Loucy (cell line): Measurements from ENCODE around the gene SELENOS.

Experiments
- H2AFZ ChIP-seq: fragments of 200-600 bp; sonication (generic); 2 replicates; pipeline ENCODE4 v1.6.0; 2016; ENCODE audit warnings: antibody characterized with exemption, mild to moderate bottlenecking, low read length, moderate library complexity
- H3F3A ChIP-seq: fragments of 200-600 bp; 2 replicates; pipeline ENCODE4 v1.6.0; 2016; ENCODE audit warnings: antibody characterized with exemption, low read depth, mild to moderate bottlenecking
- H3K27me3 ChIP-seq: fragments of 200-600 bp; sonication (generic); 2 replicates; pipeline ENCODE4 v1.6.1; 2014; ENCODE audit warnings: low read length, mild to moderate bottlenecking; ENCODE audit not compliant: insufficient read depth, poor library complexity, severe bottlenecking
- H3K36me3 ChIP-seq: fragments of 200-600 bp; sonication (generic); 2 replicates; pipeline ENCODE4 v1.6.1; 2016; ENCODE audit warnings: low read length; ENCODE audit not compliant: insufficient read depth
- H3K4me1 ChIP-seq: fragments of 200-600 bp; sonication (generic); 2 replicates; pipeline ENCODE4 v1.5.1; 2014; ENCODE audit warnings: low read length, mild to moderate bottlenecking; ENCODE audit not compliant: insufficient read depth, poor library complexity, severe bottlenecking
- H3K4me2 ChIP-seq: fragments of 200-600 bp; sonication (generic); 2 replicates; pipeline ENCODE4 v1.6.0; 2014; ENCODE audit warnings: antibody characterized with exemption, low read length, low read depth, mild to moderate bottlenecking; ENCODE audit not compliant: poor library complexity, severe bottlenecking
- H3K4me3 ChIP-seq: fragments of 200-600 bp; sonication (generic); 2 replicates; pipeline ENCODE4 v1.5.1; 2014; ENCODE audit warnings: low read length, mild to moderate bottlenecking, mixed read lengths; ENCODE audit not compliant: poor library complexity, severe bottlenecking
- H3K79me2 ChIP-seq: fragments of 200-600 bp; sonication (generic); 2 replicates; pipeline ENCODE4 v1.6.1; 2014; ENCODE audit warnings: low read length; ENCODE audit not compliant: insufficient read depth
- H3K9ac ChIP-seq: fragments of 200-600 bp; sonication (generic); 2 replicates; pipeline ENCODE4 v1.6.0; 2014; ENCODE audit warnings: mild to moderate bottlenecking, low read depth, low read length, moderate library complexity; ENCODE audit not compliant: poor library complexity, severe bottlenecking
- H3K9me2 ChIP-seq: fragments of 200-600 bp; sonication (generic); replicated peaks from 2 replicates; pipeline ENCODE4 v1.6.1; 2016; ENCODE audit warnings: low read depth, low read length, mixed read lengths
- H3K9me3 ChIP-seq: fragments of 200-600 bp; sonication (generic); 2 replicates; pipeline ENCODE4 v1.6.1; 2014; ENCODE audit warnings: mild to moderate bottlenecking, antibody characterized with exemption, low read length, low read depth; ENCODE audit not compliant: insufficient read depth
- H4K20me1 ChIP-seq: fragments of 200-600 bp; sonication (generic); 2 replicates; pipeline ENCODE4 v1.6.0; 2014; ENCODE audit warnings: antibody characterized with exemption, low read length, mild to moderate bottlenecking; ENCODE audit not compliant: insufficient read depth, poor library complexity, severe bottlenecking
- EZH2phosphoT487 ChIP-seq: fragments of 200-600 bp; IDR thresholded peaks from 2 replicates; pipeline ENCODE4 v1.6.1; 2018; ENCODE audit warnings: antibody characterized with exemption, mild to moderate bottlenecking, moderate library complexity, borderline replicate concordance
- TF ChIP-seq, protein P1 (sequence below): fragments of 200-600 bp; sonication (generic); conservative IDR thresholded peaks from 2 replicates; pipeline ENCODE4 v1.5.1; 2014; ENCODE audit warnings: mild to moderate bottlenecking, antibody characterized with exemption, low read length

The SELENOS gene

DNA sequence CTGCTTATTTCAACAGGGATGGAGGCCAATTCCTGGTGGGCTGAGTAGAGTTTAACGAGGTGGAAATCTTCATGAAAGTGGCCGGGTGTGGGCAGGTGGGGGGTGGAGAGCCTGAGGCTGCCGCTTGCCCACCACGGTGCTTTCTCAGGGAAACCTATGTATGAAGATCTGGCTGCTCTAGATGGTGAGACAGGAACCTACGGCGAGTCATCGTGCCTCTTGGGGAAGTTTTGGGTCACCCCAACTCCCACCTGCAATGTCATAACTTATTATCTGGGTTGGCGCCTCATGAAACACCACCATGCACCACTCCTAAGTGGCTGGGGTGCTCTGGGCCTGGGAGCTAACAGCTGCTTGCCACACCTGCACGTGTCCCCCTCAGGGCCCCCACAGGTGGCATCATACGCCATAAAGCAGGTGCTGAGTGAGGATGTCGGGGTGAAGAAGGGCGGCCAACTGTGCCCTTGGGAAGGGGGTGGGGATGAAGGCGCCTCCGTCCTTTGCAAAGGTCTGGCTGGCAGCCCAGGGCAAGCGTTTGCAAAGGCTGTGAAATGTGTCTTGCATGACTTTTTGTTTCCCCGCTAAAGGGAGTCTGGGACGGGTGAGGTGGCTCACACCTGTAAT, 45.7 kb upstream of the SELENOS start:
- H3K4me3 ChIP-seq = no peak overlapping the region
- H2AFZ ChIP-seq = no peak overlapping the region
- H3K79me2 ChIP-seq = no peaks in the 10 kb centered on the region
- no peak overlapping the region for H3K9ac ChIP-seq
- no peaks in the 10 kb centered on the region for H3K4me1 ChIP-seq
- TF ChIP-seq EZH2phosphoT487 = no peak
- TF ChIP-seq, protein P1, sequence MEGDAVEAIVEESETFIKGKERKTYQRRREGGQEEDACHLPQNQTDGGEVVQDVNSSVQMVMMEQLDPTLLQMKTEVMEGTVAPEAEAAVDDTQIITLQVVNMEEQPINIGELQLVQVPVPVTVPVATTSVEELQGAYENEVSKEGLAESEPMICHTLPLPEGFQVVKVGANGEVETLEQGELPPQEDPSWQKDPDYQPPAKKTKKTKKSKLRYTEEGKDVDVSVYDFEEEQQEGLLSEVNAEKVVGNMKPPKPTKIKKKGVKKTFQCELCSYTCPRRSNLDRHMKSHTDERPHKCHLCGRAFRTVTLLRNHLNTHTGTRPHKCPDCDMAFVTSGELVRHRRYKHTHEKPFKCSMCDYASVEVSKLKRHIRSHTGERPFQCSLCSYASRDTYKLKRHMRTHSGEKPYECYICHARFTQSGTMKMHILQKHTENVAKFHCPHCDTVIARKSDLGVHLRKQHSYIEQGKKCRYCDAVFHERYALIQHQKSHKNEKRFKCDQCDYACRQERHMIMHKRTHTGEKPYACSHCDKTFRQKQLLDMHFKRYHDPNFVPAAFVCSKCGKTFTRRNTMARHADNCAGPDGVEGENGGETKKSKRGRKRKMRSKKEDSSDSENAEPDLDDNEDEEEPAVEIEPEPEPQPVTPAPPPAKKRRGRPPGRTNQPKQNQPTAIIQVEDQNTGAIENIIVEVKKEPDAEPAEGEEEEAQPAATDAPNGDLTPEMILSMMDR = no peak
- H3K36me3 ChIP-seq = no peaks in the 10 kb centered on the region
- H3K9me3 ChIP-seq = no peaks in the 10 kb centered on the region; the same call in 1 of the 2 replicates
- H4K20me1 ChIP-seq = no peaks in the 10 kb centered on the region
- H3F3A ChIP-seq = no peaks in the 10 kb centered on the region
- H3K9me2 ChIP-seq = no peaks in the 10 kb centered on the region
- peaks cover 73% of the 10 kb centered on the region for H3K27me3 ChIP-seq
- no peak overlapping the region for H3K4me2 ChIP-seq

DNA sequence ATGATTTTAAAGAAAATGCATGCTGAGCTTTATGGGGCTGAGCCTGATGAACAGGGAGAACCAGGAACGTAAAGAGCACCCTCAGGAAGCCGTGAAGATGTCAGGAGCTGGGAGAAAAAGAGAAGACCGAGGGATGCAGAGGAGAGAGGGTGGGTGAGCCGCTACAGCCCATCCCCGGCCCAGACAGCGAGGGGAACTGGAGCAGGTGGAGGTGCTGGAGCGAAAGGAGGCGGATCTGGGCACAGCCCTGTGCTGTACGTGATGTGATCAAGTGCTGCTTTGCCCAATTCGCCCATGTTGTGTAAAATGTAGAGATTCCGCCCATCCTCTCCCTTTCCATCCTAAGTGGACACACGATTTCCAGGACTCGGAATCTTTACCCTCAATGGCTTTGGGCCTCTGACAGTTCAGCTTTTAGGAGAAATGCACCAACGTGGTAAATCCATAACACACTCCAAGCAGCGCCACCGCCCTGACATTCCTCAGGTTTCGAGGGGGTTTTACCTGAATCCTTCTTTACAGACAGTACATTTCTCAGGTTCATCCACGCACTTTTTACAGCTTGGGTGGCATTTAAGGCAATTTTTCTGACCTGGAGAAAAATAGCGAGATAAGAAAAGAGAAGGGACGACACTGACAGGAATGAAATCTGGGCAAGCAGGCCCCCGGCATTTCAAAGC, 44.9 kb upstream of the SELENOS start:
- Histone ChIP-seq H3K9ac (no peak overlapping the region), H3K36me3 (no peaks in the 10 kb centered on the region), H3K79me2 (no peaks in the 10 kb centered on the region), H3K4me3 (no peak overlapping the region), H3F3A (no peaks in the 10 kb centered on the region), H3K27me3 (peaks cover 65% of the 10 kb centered on the region), H3K4me1 (no peaks in the 10 kb centered on the region), H3K9me3 (no peaks in the 10 kb centered on the region; the same call in 1 of the 2 replicates), H3K4me2 (no peak overlapping the region), H4K20me1 (no peaks in the 10 kb centered on the region), H3K9me2 (no peaks in the 10 kb centered on the region), H2AFZ (no peak overlapping the region)
- no peak for TF ChIP-seq EZH2phosphoT487
- TF ChIP-seq, protein P1 = no peak

DNA sequence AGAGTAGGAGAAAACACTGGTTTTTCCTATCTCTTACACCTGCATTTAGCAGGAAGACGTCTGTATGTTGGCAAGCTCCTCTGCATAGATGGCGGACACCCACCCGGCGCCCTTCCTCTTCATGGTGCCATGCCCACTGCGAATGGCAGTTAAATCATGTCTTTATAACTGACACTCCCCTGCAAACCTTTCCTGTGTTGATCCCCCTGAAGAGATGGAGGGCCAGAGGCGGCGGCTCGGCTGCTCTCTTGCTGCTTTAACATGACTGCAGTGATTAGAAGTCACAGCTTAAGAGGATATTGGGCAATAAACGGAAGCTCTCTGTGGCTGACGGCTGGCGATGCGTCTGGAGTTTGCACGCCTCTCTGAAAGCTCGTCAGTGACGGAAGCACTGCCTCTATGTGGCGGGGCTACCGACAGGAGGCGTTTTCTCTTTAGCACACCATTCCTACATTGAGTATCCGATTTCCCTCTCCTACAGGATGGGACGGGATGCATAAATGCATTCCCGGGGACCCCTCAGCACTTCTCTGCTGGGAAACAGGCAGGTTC, 43.3 kb upstream of the SELENOS start:
- TF ChIP-seq EZH2phosphoT487 = no peak
- TF ChIP-seq, protein P1 = no peak
- Histone ChIP-seq H3K4me2 (no peak overlapping the region), H2AFZ (no peak overlapping the region), H3K9me2 (no peaks in the 10 kb centered on the region), H3K36me3 (no peaks in the 10 kb centered on the region), H3K4me3 (no peak overlapping the region), H3K9me3 (no peaks in the 10 kb centered on the region; the same call in 1 of the 2 replicates), H3K4me1 (no peaks in the 10 kb centered on the region), H3K9ac (no peak overlapping the region), H3K79me2 (no peaks in the 10 kb centered on the region), H4K20me1 (no peaks in the 10 kb centered on the region), H3F3A (no peaks in the 10 kb centered on the region), H3K27me3 (peaks cover 55% of the 10 kb centered on the region)
